Neural cell (in vitro differentiated cells): ENCODE results near the gene FOXI1. TPM values are rescaled to one million over a fixed set of nuclear protein-coding genes. Genes with fewer than 3 reads are reported as not detected.

ENCODE experiments used
- H2AFZ ChIP-seq: fragments of 200-600, 300-800 bp; sonication (generic), shearing (Covaris generic); 2 replicates; pipeline ENCODE4 v1.6.0; 2014; ENCODE audit warnings: low read depth, mild to moderate bottlenecking, antibody characterized with exemption, low read length, moderate library complexity
- H3F3A ChIP-seq: fragments of 200-600 bp; shearing (Covaris generic); 2 replicates; pipeline ENCODE4 v1.6.1; 2016; ENCODE audit warnings: mild to moderate bottlenecking, moderate library complexity, mixed read lengths, antibody characterized with exemption, low read length; ENCODE audit not compliant: insufficient read depth, poor library complexity, severe bottlenecking
- H3K27ac ChIP-seq: fragments of 200-600, 300-800 bp; sonication (generic), shearing (Covaris generic); 2 replicates; pipeline ENCODE4 v1.5.1; 2014; ENCODE audit warnings: mild to moderate bottlenecking, low read length, moderate library complexity
- H3K27me3 ChIP-seq: fragments of 300-800, 200-600 bp; sonication (generic), shearing (Covaris generic); 2 replicates; pipeline ENCODE4 v1.6.0; 2014; ENCODE audit warnings: mild to moderate bottlenecking, low read depth, low read length, moderate library complexity; ENCODE audit not compliant: insufficient read depth
- H3K36me3 ChIP-seq: fragments of 300-800, 200-600 bp; sonication (generic), shearing (Covaris generic); 2 replicates; pipeline ENCODE4 v1.5.1; 2014; ENCODE audit warnings: mild to moderate bottlenecking, antibody characterized with exemption, low read length, moderate library complexity; ENCODE audit not compliant: insufficient read depth
- H3K4me2 ChIP-seq: fragments of 300-800, 200-600 bp; sonication (generic), shearing (Covaris generic); 2 replicates; pipeline ENCODE4 v1.6.0; 2014; ENCODE audit warnings: mild to moderate bottlenecking, low read length
- H3K4me3 ChIP-seq: fragments of 300-800, 200-600 bp; sonication (generic), shearing (Covaris generic); 2 replicates; pipeline ENCODE4 v1.5.1; 2014; ENCODE audit warnings: mild to moderate bottlenecking, low read length, moderate library complexity
- H3K79me2 ChIP-seq: fragments of 200-600 bp; shearing (Covaris generic); replicated peaks from 2 replicates; pipeline ENCODE4 v1.6.0; 2014; ENCODE audit warnings: mild to moderate bottlenecking, low read length, moderate library complexity; ENCODE audit not compliant: insufficient read depth
- H3K9ac ChIP-seq: fragments of 300-800, 200-600 bp; sonication (generic), shearing (Covaris generic); 2 replicates; pipeline ENCODE4 v1.6.1; 2016; ENCODE audit warnings: mild to moderate bottlenecking, low read length, mixed read lengths
- H3K9me2 ChIP-seq: fragments of 200-600 bp; shearing (Covaris generic); 2 replicates; pipeline ENCODE4 v1.6.1; 2016; ENCODE audit warnings: mild to moderate bottlenecking, low read length, mixed read lengths; ENCODE audit not compliant: insufficient read depth
- H3K9me3 ChIP-seq: fragments of 200-600, 300-800 bp; sonication (generic), shearing (Covaris generic); 2 replicates; pipeline ENCODE4 v1.6.1; 2016; ENCODE audit warnings: mild to moderate bottlenecking, mixed run types, low read length, moderate library complexity, mixed read lengths
- H4K20me1 ChIP-seq: fragments of 200-600 bp; shearing (Covaris generic); 2 replicates; pipeline ENCODE4 v1.6.1; 2016; ENCODE audit warnings: mild to moderate bottlenecking, mixed run types; ENCODE audit not compliant: insufficient read depth
- CTCF ChIP-seq: fragments of 450-650 bp; IDR thresholded peaks from 2 replicates; pipeline ENCODE4 v1.5.1; 2014; ENCODE audit warnings: antibody characterized with exemption, mild to moderate bottlenecking, moderate library complexity; ENCODE audit not compliant: poor library complexity, severe bottlenecking
- EP300 ChIP-seq: fragments of 450-650 bp; conservative IDR thresholded peaks from 2 replicates; pipeline ENCODE4 v1.6.1; 2014; ENCODE audit warnings: antibody characterized with exemption, mild to moderate bottlenecking, moderate library complexity; ENCODE audit not compliant: poor library complexity, severe bottlenecking
- EZH2 ChIP-seq: fragments of 200-600, 300-800 bp; shearing (Covaris generic), sonication (generic); IDR thresholded peaks from 2 replicates; pipeline ENCODE4 v1.6.1; 2014; ENCODE audit warnings: antibody characterized with exemption, low read length, borderline replicate concordance, mild to moderate bottlenecking; ENCODE audit not compliant: insufficient read depth, poor library complexity, severe bottlenecking
- MXI1 ChIP-seq: fragments of 450-650 bp; conservative IDR thresholded peaks from 2 replicates; pipeline ENCODE4 v1.6.1; 2014; ENCODE audit warnings: antibody characterized with exemption, mild to moderate bottlenecking; ENCODE audit not compliant: poor library complexity, severe bottlenecking
- POLR2AphosphoS5 ChIP-seq: IDR thresholded peaks from 2 replicates; pipeline ENCODE4 v1.6.1; 2012
- RAD21 ChIP-seq: fragments of 450-650 bp; conservative IDR thresholded peaks from 2 replicates; pipeline ENCODE4 v1.6.1; 2014; ENCODE audit warnings: antibody characterized with exemption, mild to moderate bottlenecking, moderate library complexity
- REST ChIP-seq: IDR thresholded peaks from 2 replicates; pipeline ENCODE4 v1.6.1; 2012; ENCODE audit warnings: borderline replicate concordance
- SMC3 ChIP-seq: fragments of 450-650 bp; conservative IDR thresholded peaks from 2 replicates; pipeline ENCODE4 v1.6.1; 2014; ENCODE audit warnings: antibody characterized with exemption, mild to moderate bottlenecking, moderate library complexity; ENCODE audit not compliant: poor library complexity
- TAF1 ChIP-seq: IDR thresholded peaks from 2 replicates; pipeline ENCODE4 v1.6.1; 2012; ENCODE audit warnings: low read depth
- polyA plus RNA-seq: library from polyadenylated mRNA; depleted of rRNA; stranded (reverse); fragments of >200 nt; gene quantifications from 2 replicates; pipeline ENCODE4 v1.2.3, GENCODE V29; 2014

FOXI1 gene
- polyA plus RNA-seq, 1 donor from 2014 or later: not detected

GRCh38 chr5:170057311-170057710 is 48.4 kb upstream of the FOXI1 start:
- Histone ChIP-seq H3K9me2 (no peaks in the 10 kb centered on the region), H2AFZ (no peak overlapping the region), H3K4me2 (no peak overlapping the region), H3K79me2 (no peaks in the 10 kb centered on the region), H4K20me1 (no peaks in the 10 kb centered on the region), H3K9me3 (no peaks in the 10 kb centered on the region), H3K9ac (no peak overlapping the region), H3K27ac (no peak overlapping the region), H3K4me3 (no peak overlapping the region), H3F3A (no peaks in the 10 kb centered on the region), H3K36me3 (no peaks in the 10 kb centered on the region), H3K27me3 (no peaks in the 10 kb centered on the region)
- TF ChIP-seq POLR2AphosphoS5 (no peak), TAF1 (no peak), SMC3 (no peak), EP300 (no peak), CTCF (no peak), EZH2 (no peak), RAD21 (no peak), MXI1 (no peak), REST (no peak)

- H3K27me3 ChIP-seq: no peaks in the 10 kb centered on the region
- no peaks in the 10 kb centered on the region for H3K9me2 ChIP-seq
Measured at GRCh38 chr5:170059221-170059620, 46.5 kb upstream of the FOXI1 start.

More at GRCh38 chr5:170059221-170059620, 46.5 kb upstream of the FOXI1 start:
- Histone ChIP-seq H2AFZ (no peak overlapping the region), H3K4me3 (no peak overlapping the region), H3K9ac (no peak overlapping the region), H3K9me3 (no peaks in the 10 kb centered on the region), H4K20me1 (no peaks in the 10 kb centered on the region), H3K36me3 (no peaks in the 10 kb centered on the region), H3K27ac (no peak overlapping the region), H3K79me2 (no peaks in the 10 kb centered on the region), H3F3A (no peaks in the 10 kb centered on the region), H3K4me2 (no peak overlapping the region)
- TF ChIP-seq RAD21 (no peak), POLR2AphosphoS5 (no peak), EZH2 (no peak), SMC3 (no peak), EP300 (no peak), MXI1 (no peak), CTCF (no peak), TAF1 (no peak), REST (no peak)
